Activated CD8-positive, alpha-beta memory T cell treated with anti-CD3 and anti-CD28 coated beads, Interleukin-2, amount 10 ng/mL, durations not matched to agents 7 days and 5 days (primary cell): ENCODE data around the gene PTPRG. TPM values are rescaled to one million over a fixed set of nuclear protein-coding genes. Genes with fewer than 3 reads are reported as not detected.

Source experiments
- ATAC-seq: fragments of 150-1000 bp; cut with Tn5 transposase; one replicate; pipeline ENCODE4 v1.10.0; 2021; ENCODE audit warnings: moderate library complexity
- CTCF ChIA-PET: fragments of 350-600 bp; sonication (Branson Sonifier 250); formaldehyde crosslinking; loops from one replicate; lab custom pipeline; 2021; ENCODE audit warnings: antibody characterized with exemption; lab: Charles Lee
- DNase-seq: peaks from one replicate; pipeline ENCODE4 v3.0.0-alpha.2; 2020
- H3K27ac Mint-ChIP-seq: one replicate; pipeline ENCODE4 v1.8.0; 2021; ENCODE audit warnings: mild to moderate bottlenecking, mixed read lengths
- H3K27me3 Mint-ChIP-seq: one replicate; pipeline ENCODE4 v1.8.0; 2021; ENCODE audit warnings: mixed read lengths
- H3K36me3 Mint-ChIP-seq: one replicate; pipeline ENCODE4 v1.8.0; 2021; ENCODE audit warnings: mild to moderate bottlenecking, mixed read lengths
- H3K4me1 Mint-ChIP-seq: one replicate; pipeline ENCODE4 v1.8.0; 2021; ENCODE audit warnings: mixed read lengths
- H3K4me3 Mint-ChIP-seq: one replicate; pipeline ENCODE4 v1.8.0; 2021; ENCODE audit warnings: mild to moderate bottlenecking, moderate library complexity, mixed read lengths
- H3K9me3 Mint-ChIP-seq: one replicate; pipeline ENCODE4 v1.8.0; 2022; ENCODE audit warnings: low read depth, mixed read lengths
- total RNA-seq, 2 experiments: library from RNA; stranded (reverse); gene quantifications; one replicate each; pipeline ENCODE4 v1.2.3, GENCODE V29; 2021

Gene PTPRG
- total RNA-seq, 2 experiments from 2014 or later: 0.21 TPM; not detected in 1

GRCh38 chr3:61887206-61887605, 325.8 kb downstream of the PTPRG start:
- no peak for DNase-seq
- CTCF ChIA-PET: no interaction called here
- no peak for ATAC-seq
- Mint-ChIP-seq H3K4me3 (no peak overlapping the region), H3K4me1 (no peaks in the 10 kb centered on the region), H3K27me3 (no peaks in the 10 kb centered on the region), H3K36me3 (no peaks in the 10 kb centered on the region), H3K9me3 (no peaks in the 10 kb centered on the region), H3K27ac (no peak overlapping the region)

- Mint-ChIP-seq H3K4me1 (no peaks in the 10 kb centered on the region), H3K9me3 (peaks cover 2% of the 10 kb centered on the region), H3K27me3 (no peaks in the 10 kb centered on the region), H3K36me3 (no peaks in the 10 kb centered on the region), H3K27ac (no peak overlapping the region), H3K4me3 (no peak overlapping the region)
- ATAC-seq: no peak
- CTCF ChIA-PET: no interaction called here
- DNase-seq: no peak
Observed at GRCh38 chr3:61889259-61889658, 327.9 kb downstream of the PTPRG start.

GRCh38 chr3:61890167-61890566, 328.8 kb downstream of the PTPRG start:
- Mint-ChIP-seq H3K4me3 (no peak overlapping the region), H3K36me3 (no peaks in the 10 kb centered on the region), H3K9me3 (peaks cover 2% of the 10 kb centered on the region), H3K27ac (no peak overlapping the region), H3K4me1 (peaks cover 5% of the 10 kb centered on the region), H3K27me3 (no peaks in the 10 kb centered on the region)
- DNase-seq (no peak), ATAC-seq (no peak)
- CTCF ChIA-PET: no interaction called here

- CTCF ChIA-PET: no interaction called here
- no peak for DNase-seq
- no peaks in the 10 kb centered on the region for H3K27me3 Mint-ChIP-seq
- H3K36me3 Mint-ChIP-seq: no peaks in the 10 kb centered on the region
- H3K27ac Mint-ChIP-seq: no peak overlapping the region
- no peak for ATAC-seq
- H3K4me1 Mint-ChIP-seq: peaks cover 7% of the 10 kb centered on the region
- no peak overlapping the region for H3K4me3 Mint-ChIP-seq
- peaks cover 2% of the 10 kb centered on the region for H3K9me3 Mint-ChIP-seq
Observed at GRCh38 chr3:61890586-61890985, 329.2 kb downstream of the PTPRG start.

- no peaks in the 10 kb centered on the region for H3K36me3 Mint-ChIP-seq
- ATAC-seq (no peak), DNase-seq (no peak)
- H3K4me1 Mint-ChIP-seq: peaks cover 7% of the 10 kb centered on the region
- CTCF ChIA-PET: no interaction called here
- no peak overlapping the region for H3K27ac Mint-ChIP-seq
- H3K4me3 Mint-ChIP-seq: no peak overlapping the region
- no peaks in the 10 kb centered on the region for H3K27me3 Mint-ChIP-seq
- H3K9me3 Mint-ChIP-seq: peaks cover 2% of the 10 kb centered on the region
Observed at GRCh38 chr3:61892891-61893290, 331.5 kb downstream of the PTPRG start.

GRCh38 chr3:61893840-61894566, 332.6 kb downstream of the PTPRG start:
- Mint-ChIP-seq H3K27ac (no peak overlapping the region), H3K27me3 (no peaks in the 10 kb centered on the region), H3K4me3 (no peak overlapping the region), H3K9me3 (peaks cover 2% of the 10 kb centered on the region), H3K4me1 (peaks cover 7% of the 10 kb centered on the region), H3K36me3 (no peaks in the 10 kb centered on the region)
- ATAC-seq (no peak), DNase-seq (no peak)
- CTCF ChIA-PET: no interaction called here

- Mint-ChIP-seq H3K4me3 (no peak overlapping the region), H3K4me1 (peaks cover 7% of the 10 kb centered on the region), H3K27me3 (no peaks in the 10 kb centered on the region), H3K27ac (no peak overlapping the region), H3K9me3 (peaks cover 2% of the 10 kb centered on the region), H3K36me3 (no peaks in the 10 kb centered on the region)
- ATAC-seq (peak; percentile 16), DNase-seq (peak; percentile 45)
- CTCF ChIA-PET: no interaction called here
Observed at GRCh38 chr3:61894988-61895935, 333.9 kb downstream of the PTPRG start.

- no peak for ATAC-seq
- Mint-ChIP-seq H3K27ac (no peak overlapping the region), H3K36me3 (no peaks in the 10 kb centered on the region), H3K9me3 (peaks cover 2% of the 10 kb centered on the region), H3K4me3 (no peak overlapping the region), H3K27me3 (no peaks in the 10 kb centered on the region), H3K4me1 (peaks cover 7% of the 10 kb centered on the region)
- no peak for DNase-seq
- CTCF ChIA-PET: no interaction called here
Observed at GRCh38 chr3:61896251-61896650, 334.9 kb downstream of the PTPRG start.

- H3K4me3 Mint-ChIP-seq: no peak overlapping the region
- ATAC-seq (no peak), DNase-seq (no peak)
- H3K4me1 Mint-ChIP-seq: peaks cover 7% of the 10 kb centered on the region
- H3K36me3 Mint-ChIP-seq: no peaks in the 10 kb centered on the region
- H3K9me3 Mint-ChIP-seq: peaks cover 1% of the 10 kb centered on the region
- H3K27ac Mint-ChIP-seq: no peak overlapping the region
- CTCF ChIA-PET: no interaction called here
- no peaks in the 10 kb centered on the region for H3K27me3 Mint-ChIP-seq
Observed at GRCh38 chr3:61897848-61898247, 336.5 kb downstream of the PTPRG start.

GRCh38 chr3:61899700-61900462, 338.5 kb downstream of the PTPRG start:
- Mint-ChIP-seq H3K4me3 (no peak overlapping the region), H3K9me3 (no peaks in the 10 kb centered on the region), H3K27ac (no peak overlapping the region), H3K4me1 (peaks cover 5% of the 10 kb centered on the region), H3K27me3 (no peaks in the 10 kb centered on the region), H3K36me3 (no peaks in the 10 kb centered on the region)
- no peak for ATAC-seq
- DNase-seq: no peak
- CTCF ChIA-PET: no interaction called here

GRCh38 chr3:61901496-61901895, 340.1 kb downstream of the PTPRG start:
- Mint-ChIP-seq H3K36me3 (no peaks in the 10 kb centered on the region), H3K9me3 (no peaks in the 10 kb centered on the region), H3K4me1 (no peaks in the 10 kb centered on the region), H3K4me3 (no peak overlapping the region), H3K27me3 (no peaks in the 10 kb centered on the region), H3K27ac (no peak overlapping the region)
- ATAC-seq: no peak
- DNase-seq: no peak
- CTCF ChIA-PET: no interaction called here

GRCh38 chr3:61901986-61902385, 340.6 kb downstream of the PTPRG start:
- DNase-seq: no peak
- no peak for ATAC-seq
- Mint-ChIP-seq H3K27me3 (no peaks in the 10 kb centered on the region), H3K27ac (no peak overlapping the region), H3K4me3 (no peak overlapping the region), H3K9me3 (no peaks in the 10 kb centered on the region), H3K36me3 (no peaks in the 10 kb centered on the region), H3K4me1 (no peaks in the 10 kb centered on the region)
- CTCF ChIA-PET: no interaction called here

GRCh38 chr3:61903074-61903473, 341.7 kb downstream of the PTPRG start:
- Mint-ChIP-seq H3K4me3 (no peak overlapping the region), H3K9me3 (no peaks in the 10 kb centered on the region), H3K36me3 (no peaks in the 10 kb centered on the region), H3K4me1 (no peaks in the 10 kb centered on the region), H3K27ac (no peak overlapping the region), H3K27me3 (no peaks in the 10 kb centered on the region)
- CTCF ChIA-PET: no interaction called here
- DNase-seq: no peak
- no peak for ATAC-seq
